HG03469 (cell line): ENCODE measurements around the gene BCAS3.

Experiments
- ATAC-seq: cut with Tn5 transposase; IDR thresholded peaks from one replicate; pipeline ENCODE4 v1.9.1; 2021; ENCODE audit warnings: mild to moderate bottlenecking, moderate library complexity, moderate number of reproducible peaks; ENCODE audit not compliant: unreplicated experiment

BCAS3 gene

GRCh38 chr17:61267847-61268246 lies 590.2 kb downstream of the BCAS3 start:
- ATAC-seq = no peak

- no peak for ATAC-seq
Observed at GRCh38 chr17:61275395-61275794, 597.7 kb downstream of the BCAS3 start.

GRCh38 chr17:61276806-61277205 lies 599.2 kb downstream of the BCAS3 start:
- ATAC-seq = no peak

- no peak for ATAC-seq
Observed at GRCh38 chr17:61279476-61280145, 602.0 kb downstream of the BCAS3 start.

GRCh38 chr17:61280338-61280737 lies 602.7 kb downstream of the BCAS3 start:
- no peak for ATAC-seq

- ATAC-seq = no peak
Observed at GRCh38 chr17:61280851-61281250, 603.2 kb downstream of the BCAS3 start.

- ATAC-seq = no peak
Observed at GRCh38 chr17:61282377-61282776, 604.7 kb downstream of the BCAS3 start.

- ATAC-seq = no peak
Observed at GRCh38 chr17:61283043-61283442, 605.4 kb downstream of the BCAS3 start.

GRCh38 chr17:61284174-61284573 lies 606.5 kb downstream of the BCAS3 start:
- no peak for ATAC-seq

- no peak for ATAC-seq
Observed at GRCh38 chr17:61284746-61285145, 607.1 kb downstream of the BCAS3 start.

- ATAC-seq = no peak
Observed at GRCh38 chr17:61285526-61286320, 608.1 kb downstream of the BCAS3 start.

- no peak for ATAC-seq
Observed at GRCh38 chr17:61286449-61286848, 608.8 kb downstream of the BCAS3 start.

- ATAC-seq = no peak
Observed at GRCh38 chr17:61289408-61290385, 612.0 kb downstream of the BCAS3 start.

GRCh38 chr17:61291451-61292285 lies 614.0 kb downstream of the BCAS3 start:
- ATAC-seq = no peak

GRCh38 chr17:61294286-61294685 lies 616.6 kb downstream of the BCAS3 start:
- no peak for ATAC-seq

- no peak for ATAC-seq
Observed at GRCh38 chr17:61294777-61295176, 617.1 kb downstream of the BCAS3 start.

GRCh38 chr17:61296058-61296457 lies 618.4 kb downstream of the BCAS3 start:
- ATAC-seq = no peak

- no peak for ATAC-seq
Observed at GRCh38 chr17:61299517-61300513, 622.2 kb downstream of the BCAS3 start.
